Adrenal gland (tissue), 5 donors: ENCODE data around the gene PLS1.

ENCODE experiments used
- POLR2A ChIP-seq, 2 donors: fragments of 450-650 bp; IDR thresholded peaks; one replicate each; pipeline ENCODE4 v1.6.1; 2017; ENCODE audit warnings: antibody characterized with exemption in 2 of 2, mild to moderate bottlenecking in 2 of 2, moderate library complexity in 1 of 2
- TF ChIP-seq, protein P1 (sequence below), 6 experiments: fragments of 450-650 bp in 4 of 6; fragments of 200-600 bp in 2 of 6; sonication (generic) in 1 of 6; IDR thresholded peaks; 1 replicate in 5 of 6; 2 replicates in 1 of 6; pipeline versions ENCODE4 v1.5.1 to v1.8.0; 2016 to 2021; ENCODE audit warnings: antibody characterized with exemption in 6 of 6, mild to moderate bottlenecking in 2 of 6, moderate library complexity in 1 of 6
- donor health status: DM: no; HTN: no; CAD: no.

DNA sequence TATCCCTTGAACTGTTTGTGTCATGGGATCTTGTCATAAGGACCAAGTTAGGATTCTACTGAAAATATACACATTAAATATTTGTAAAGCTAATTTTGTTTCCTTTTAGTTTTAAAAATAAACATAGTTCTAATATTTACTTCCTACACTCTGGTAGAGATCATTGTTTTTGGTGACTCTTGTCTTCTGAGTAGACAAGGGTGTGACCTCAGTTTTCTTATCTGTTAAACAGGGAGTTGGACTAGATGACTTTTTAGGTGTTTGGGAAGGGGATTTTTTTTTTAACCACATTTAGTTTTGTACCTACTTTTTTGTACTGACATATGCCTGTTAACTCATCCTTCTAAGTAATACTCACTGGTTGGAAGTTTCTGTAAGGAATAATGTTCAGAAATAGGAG is 30.8 kb downstream of the PLS1 start:
- TF ChIP-seq, protein P1, sequence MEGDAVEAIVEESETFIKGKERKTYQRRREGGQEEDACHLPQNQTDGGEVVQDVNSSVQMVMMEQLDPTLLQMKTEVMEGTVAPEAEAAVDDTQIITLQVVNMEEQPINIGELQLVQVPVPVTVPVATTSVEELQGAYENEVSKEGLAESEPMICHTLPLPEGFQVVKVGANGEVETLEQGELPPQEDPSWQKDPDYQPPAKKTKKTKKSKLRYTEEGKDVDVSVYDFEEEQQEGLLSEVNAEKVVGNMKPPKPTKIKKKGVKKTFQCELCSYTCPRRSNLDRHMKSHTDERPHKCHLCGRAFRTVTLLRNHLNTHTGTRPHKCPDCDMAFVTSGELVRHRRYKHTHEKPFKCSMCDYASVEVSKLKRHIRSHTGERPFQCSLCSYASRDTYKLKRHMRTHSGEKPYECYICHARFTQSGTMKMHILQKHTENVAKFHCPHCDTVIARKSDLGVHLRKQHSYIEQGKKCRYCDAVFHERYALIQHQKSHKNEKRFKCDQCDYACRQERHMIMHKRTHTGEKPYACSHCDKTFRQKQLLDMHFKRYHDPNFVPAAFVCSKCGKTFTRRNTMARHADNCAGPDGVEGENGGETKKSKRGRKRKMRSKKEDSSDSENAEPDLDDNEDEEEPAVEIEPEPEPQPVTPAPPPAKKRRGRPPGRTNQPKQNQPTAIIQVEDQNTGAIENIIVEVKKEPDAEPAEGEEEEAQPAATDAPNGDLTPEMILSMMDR (IDR thresholded peaks at IDR 0.05): no peak
- TF ChIP-seq POLR2A (IDR thresholded peaks at IDR 0.05): no peak
